ENCODE results near the gene MACROD2.

MACROD2 gene

DNA sequence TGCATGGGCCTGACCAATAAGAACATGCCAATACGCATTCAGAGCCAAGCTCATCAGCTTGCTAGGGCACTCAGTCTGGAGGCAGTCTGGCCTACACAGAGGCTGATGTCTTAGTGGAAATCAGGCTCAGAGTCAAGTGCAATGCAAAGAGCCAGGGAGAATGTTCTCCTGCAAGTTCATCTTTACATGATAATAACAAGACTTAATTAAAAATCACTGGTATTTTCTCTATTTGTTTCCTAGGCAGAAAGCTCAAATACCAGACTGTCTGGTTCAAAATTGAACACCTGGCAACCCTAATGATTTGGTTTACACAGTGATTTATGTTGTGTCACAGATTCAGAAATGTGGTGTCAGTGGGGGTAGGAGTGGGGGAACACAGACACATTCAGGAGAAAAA is 1031.4 kb downstream of the MACROD2 start:
- TF ChIP-seq, protein P1, sequence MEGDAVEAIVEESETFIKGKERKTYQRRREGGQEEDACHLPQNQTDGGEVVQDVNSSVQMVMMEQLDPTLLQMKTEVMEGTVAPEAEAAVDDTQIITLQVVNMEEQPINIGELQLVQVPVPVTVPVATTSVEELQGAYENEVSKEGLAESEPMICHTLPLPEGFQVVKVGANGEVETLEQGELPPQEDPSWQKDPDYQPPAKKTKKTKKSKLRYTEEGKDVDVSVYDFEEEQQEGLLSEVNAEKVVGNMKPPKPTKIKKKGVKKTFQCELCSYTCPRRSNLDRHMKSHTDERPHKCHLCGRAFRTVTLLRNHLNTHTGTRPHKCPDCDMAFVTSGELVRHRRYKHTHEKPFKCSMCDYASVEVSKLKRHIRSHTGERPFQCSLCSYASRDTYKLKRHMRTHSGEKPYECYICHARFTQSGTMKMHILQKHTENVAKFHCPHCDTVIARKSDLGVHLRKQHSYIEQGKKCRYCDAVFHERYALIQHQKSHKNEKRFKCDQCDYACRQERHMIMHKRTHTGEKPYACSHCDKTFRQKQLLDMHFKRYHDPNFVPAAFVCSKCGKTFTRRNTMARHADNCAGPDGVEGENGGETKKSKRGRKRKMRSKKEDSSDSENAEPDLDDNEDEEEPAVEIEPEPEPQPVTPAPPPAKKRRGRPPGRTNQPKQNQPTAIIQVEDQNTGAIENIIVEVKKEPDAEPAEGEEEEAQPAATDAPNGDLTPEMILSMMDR (conservative IDR thresholded peaks at IDR 0.05) = no peak
- TF ChIP-seq ZFX (IDR thresholded peaks at IDR 0.05) = no peak
- no peak overlapping the region for H3K27ac ChIP-seq

DNA sequence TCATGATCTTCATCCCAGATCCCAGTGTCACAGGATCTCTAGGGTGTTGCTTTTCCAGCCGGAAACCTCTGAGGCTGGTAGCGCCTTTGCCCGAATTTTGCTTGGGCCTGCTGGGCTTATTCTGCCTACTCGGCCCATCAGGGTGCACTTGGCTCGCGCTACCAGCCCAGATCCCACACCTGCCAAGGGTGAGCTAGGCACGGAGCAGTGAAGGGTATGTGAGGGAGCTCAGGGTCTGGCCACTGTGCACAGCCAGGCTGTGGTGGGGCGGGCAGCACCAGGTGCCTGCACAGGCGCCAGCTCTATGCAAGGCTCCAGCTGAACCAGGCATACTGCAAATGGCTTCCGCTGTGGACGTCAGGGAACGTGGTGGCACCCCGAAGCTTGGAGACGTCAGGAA is 1035.5 kb downstream of the MACROD2 start:
- no peak overlapping the region for H3K27ac ChIP-seq
- TF ChIP-seq, protein P1 (conservative IDR thresholded peaks at IDR 0.05) = no peak
- TF ChIP-seq ZFX (IDR thresholded peaks at IDR 0.05) = no peak

DNA sequence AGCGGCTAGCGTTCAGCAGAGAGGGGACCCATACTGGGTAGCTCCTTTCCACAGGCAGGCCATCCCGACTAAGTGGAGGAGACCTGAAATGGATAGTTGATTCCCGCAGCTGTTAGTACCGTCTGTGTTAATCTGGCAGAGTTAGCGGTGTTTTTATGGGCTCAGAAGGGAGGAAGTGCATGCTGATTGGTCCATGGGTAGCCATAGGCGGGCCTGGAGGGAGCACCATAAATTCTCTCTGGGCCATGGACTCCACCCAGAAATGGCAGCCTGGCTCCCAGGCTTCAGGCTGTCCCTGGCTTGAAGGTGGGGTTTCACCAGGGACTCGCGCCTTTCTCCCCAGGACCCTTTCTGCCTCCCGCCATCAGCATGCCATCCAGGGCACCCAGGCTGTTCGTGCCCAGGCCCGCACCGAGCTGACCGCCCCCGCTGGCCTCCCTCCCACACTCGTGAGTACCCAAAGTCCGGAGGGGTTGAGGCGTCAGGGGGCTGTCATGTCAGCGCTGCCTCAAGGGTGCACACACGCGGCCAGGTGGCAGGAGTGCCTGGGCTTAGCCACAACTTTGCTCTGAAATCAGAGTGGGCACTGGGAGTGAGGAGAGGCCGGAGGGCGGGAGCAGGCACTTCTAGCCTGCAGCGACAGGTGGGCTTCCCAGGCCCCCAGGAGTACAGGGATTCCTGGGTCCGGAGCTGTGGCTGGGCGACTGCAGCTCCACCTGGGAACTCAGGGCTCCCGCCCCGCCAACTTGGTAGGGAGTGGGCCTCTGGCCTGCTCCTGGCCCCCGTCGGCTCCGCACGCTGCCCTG is 1036.4 kb downstream of the MACROD2 start:
- H3K27ac ChIP-seq = no peak overlapping the region
- TF ChIP-seq ZFX (IDR thresholded peaks at IDR 0.05) = no peak

DNA sequence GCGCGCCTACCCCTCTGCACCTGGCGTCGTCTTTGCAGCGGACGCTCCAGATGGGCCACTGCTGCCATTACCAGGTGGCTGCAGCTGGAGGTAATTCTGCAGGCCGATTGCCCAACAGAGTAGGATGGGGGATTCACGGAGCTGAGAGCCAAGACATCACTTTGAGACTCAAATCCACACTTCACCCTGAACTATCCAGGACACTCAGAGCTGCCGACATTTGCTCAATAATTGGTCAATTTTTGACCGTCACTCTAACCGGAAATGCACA is 1037.0 kb downstream of the MACROD2 start:
- TF ChIP-seq ZFX (IDR thresholded peaks at IDR 0.05) = no peak
- TF ChIP-seq, protein P1 (conservative IDR thresholded peaks at IDR 0.05) = no peak
- no peak overlapping the region for H3K27ac ChIP-seq

DNA sequence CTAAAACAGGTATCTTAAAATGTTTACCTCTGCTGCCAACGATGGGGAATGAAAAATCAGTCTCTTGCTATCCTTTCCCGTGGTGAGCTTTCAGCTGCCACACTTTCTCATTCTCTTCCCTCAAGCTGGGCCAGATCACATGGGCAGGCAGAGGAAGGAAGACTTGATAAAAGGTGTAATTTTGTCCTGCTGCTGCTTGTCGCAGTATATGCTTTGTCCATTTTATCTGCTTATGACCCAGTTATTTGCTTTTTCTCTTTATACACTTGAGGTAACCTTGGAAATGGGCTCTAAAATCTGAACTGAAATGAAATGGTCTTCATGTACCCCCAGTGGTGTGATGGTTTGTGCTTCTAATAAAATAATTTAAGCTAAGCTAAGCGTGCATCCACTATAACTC is 1038.0 kb downstream of the MACROD2 start:
- H3K27ac ChIP-seq = no peak overlapping the region
- TF ChIP-seq ZFX (IDR thresholded peaks at IDR 0.05) = no peak

DNA sequence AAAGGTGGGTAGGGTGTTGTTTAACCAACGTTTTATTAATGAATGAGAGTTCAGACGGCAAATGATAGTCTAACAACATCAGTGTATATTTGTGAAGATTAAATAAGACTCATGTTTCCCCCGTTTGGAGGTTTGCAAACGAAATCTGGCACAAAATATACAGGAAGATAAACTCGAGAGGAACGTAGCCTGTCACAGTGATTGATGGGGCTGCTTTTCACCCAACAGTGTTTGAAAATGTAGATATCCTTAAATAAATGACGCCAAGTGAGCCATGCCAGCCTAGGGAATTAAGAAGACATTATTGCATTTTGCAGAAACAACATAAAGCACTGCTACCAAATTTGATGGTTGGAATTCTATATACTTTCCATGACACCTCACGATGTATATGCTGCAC is 1038.6 kb downstream of the MACROD2 start:
- TF ChIP-seq, protein P1 (conservative IDR thresholded peaks at IDR 0.05) = no peak
- TF ChIP-seq ZFX (IDR thresholded peaks at IDR 0.05) = no peak
- H3K27ac ChIP-seq = no peak overlapping the region

DNA sequence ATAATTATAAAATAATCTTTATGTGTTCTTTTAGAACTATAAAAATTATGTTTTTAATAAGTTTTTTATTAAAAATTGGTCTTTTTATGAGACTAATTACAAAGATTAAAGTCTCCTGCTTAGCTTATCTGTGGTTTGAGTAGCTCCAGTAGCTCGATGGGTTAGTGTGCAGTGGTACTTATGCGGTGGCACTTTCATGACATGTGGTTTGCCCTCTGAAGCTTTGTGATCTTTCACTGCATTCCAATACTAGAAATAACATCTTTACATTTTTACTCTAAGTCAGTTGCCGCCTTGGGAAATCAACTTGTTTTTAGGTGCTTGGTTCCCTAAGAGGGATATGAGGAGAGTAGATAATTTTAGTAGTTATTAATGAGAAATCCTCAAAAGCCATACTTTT is 1041.6 kb downstream of the MACROD2 start:
- TF ChIP-seq, protein P1 (conservative IDR thresholded peaks at IDR 0.05) = no peak
- no peak for TF ChIP-seq ZFX (IDR thresholded peaks at IDR 0.05)
- no peak overlapping the region for H3K27ac ChIP-seq

DNA sequence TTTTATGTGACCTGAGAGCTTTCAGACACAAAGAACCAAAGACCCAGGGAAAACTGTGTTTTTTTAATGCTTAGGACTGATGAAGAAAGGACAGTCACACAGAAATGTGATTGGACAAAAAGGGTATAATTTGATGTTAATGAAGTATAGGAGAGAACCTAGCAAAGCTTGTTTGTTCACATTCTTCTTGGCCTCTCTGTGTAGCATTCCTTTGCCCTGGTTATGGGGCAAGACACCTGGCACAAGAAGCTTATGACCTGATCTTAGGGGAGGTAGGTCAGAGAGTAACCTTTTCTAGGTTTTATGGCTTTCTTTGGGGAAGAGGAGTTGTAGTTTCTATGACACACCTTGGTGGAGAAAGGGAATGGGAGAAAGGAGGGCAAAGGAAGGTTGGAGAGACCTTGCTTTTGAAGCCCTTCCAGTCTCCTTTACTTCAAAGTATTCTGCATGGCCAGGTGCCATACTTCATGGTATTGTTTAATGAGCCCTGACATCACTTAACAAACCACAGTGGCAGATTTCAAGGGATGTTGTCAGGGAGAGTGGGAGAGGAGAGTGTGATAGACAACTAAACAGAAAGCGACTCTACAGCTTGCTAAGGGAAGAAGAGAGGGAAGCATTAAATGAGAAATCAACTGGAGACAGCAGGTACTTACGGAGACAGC is 1043.9 kb downstream of the MACROD2 start:
- TF ChIP-seq ZFX (IDR thresholded peaks at IDR 0.05) = no peak
- TF ChIP-seq, protein P1 (conservative IDR thresholded peaks at IDR 0.05) = no peak
- no peak overlapping the region for H3K27ac ChIP-seq
